ENCODE results near the gene PHC2.
"Not testable (repeated sequence)": the region's sequence is repeated elsewhere in the genome, so short reads cannot be mapped to it uniquely, and the experiment has no call there.

PHC2 gene

GRCh38 chr1:33327587-33328325, 103.1 kb downstream of the PHC2 start:
- no peak for DNase-seq

- no peak for DNase-seq
Observed at GRCh38 chr1:33326785-33327184, 104.1 kb downstream of the PHC2 start.

GRCh38 chr1:33324677-33325575, 106.0 kb downstream of the PHC2 start:
- DNase-seq: no peak

- no peak for DNase-seq
Observed at GRCh38 chr1:33323663-33324477, 107.0 kb downstream of the PHC2 start.

- no peak for DNase-seq
Observed at GRCh38 chr1:33322870-33323585, 107.9 kb downstream of the PHC2 start.

GRCh38 chr1:33322109-33322508, 108.8 kb downstream of the PHC2 start:
- DNase-seq: no peak

- DNase-seq: no peak
Observed at GRCh38 chr1:33321178-33321577, 109.7 kb downstream of the PHC2 start.

GRCh38 chr1:33320619-33321165, 110.2 kb downstream of the PHC2 start, which contains the start of gene A3GALT2:
Gene A3GALT2 (minus strand): TSS chr1:33321098. CDS start chr1:33321098, 0 bp downstream.
- DNase-seq: no peak

GRCh38 chr1:33319949-33320618, 110.8 kb downstream of the PHC2 start:
- DNase-seq: no peak

- no peak for DNase-seq
Observed at GRCh38 chr1:33319186-33319948, 111.5 kb downstream of the PHC2 start.

GRCh38 chr1:33317946-33318345, 112.9 kb downstream of the PHC2 start:
- DNase-seq: no peak

- no peak for DNase-seq
Observed at GRCh38 chr1:33317354-33317753, 113.5 kb downstream of the PHC2 start.

GRCh38 chr1:33316601-33317000, 114.3 kb downstream of the PHC2 start:
- no peak for DNase-seq

GRCh38 chr1:33314416-33314815, 116.5 kb downstream of the PHC2 start:
- DNase-seq: no peak

GRCh38 chr1:33312413-33312749, 118.5 kb downstream of the PHC2 start:
- no peak for DNase-seq

- DNase-seq: no peak
Observed at GRCh38 chr1:33311706-33312412, 119.0 kb downstream of the PHC2 start.

GRCh38 chr1:33310702-33311101, 120.2 kb downstream of the PHC2 start:
- DNase-seq: no peak

GRCh38 chr1:33309351-33309750, 121.5 kb downstream of the PHC2 start:
- not testable (repeated sequence) for DNase-seq

- DNase-seq: no peak
Observed at GRCh38 chr1:33307494-33307864, 123.4 kb downstream of the PHC2 start.
